ENCODE measurements around the gene KRT31. TPM values are rescaled to one million over a fixed set of nuclear protein-coding genes. Genes with fewer than 3 reads are reported as not detected.

The KRT31 gene
- total RNA-seq, 1 experiment from 2014 or later = not detected

GRCh38 chr17:41444640-41445039, 47.2 kb upstream of the KRT31 start:
- POLR2A ChIA-PET = no interaction called here
- intact Hi-C loops (cut with micrococcal nuclease) = no loop called here
- no TSS peak for BruUV-seq (replicated peaks)

GRCh38 chr17:41444186-41444585, 46.8 kb upstream of the KRT31 start:
- POLR2A ChIA-PET = no interaction called here

More at GRCh38 chr17:41444640-41445039, 47.2 kb upstream of the KRT31 start:
- Histone ChIP-seq H3K27ac (ENCODE audit: low read depth, low read length) (no peak overlapping the region), H3K9ac (ENCODE audit: low read length) (no peak overlapping the region), H3K9me2 (ENCODE audit: insufficient read depth) (no peaks in the 10 kb centered on the region), H3K4me2 (ENCODE audit: low read length) (no peak overlapping the region), H3K36me3 (ENCODE audit: control insufficient read depth in 1 of 2, insufficient read depth in 2 of 2, low read length in 2 of 2) (no peaks in the 10 kb centered on the region), H3K4me3 (replicated peaks in 1 of 2; ENCODE audit: low read depth in 1 of 2, low read length in 2 of 2) (no peak overlapping the region), H2AFZ (ENCODE audit: low read depth, low read length, poor library complexity, severe bottlenecking) (no peak overlapping the region), H4K20me1 (ENCODE audit: insufficient read depth) (no peaks in the 10 kb centered on the region), H3K9me3 (ENCODE audit: control insufficient read depth in 1 of 2, insufficient read depth in 1 of 2, low read depth in 1 of 2, low read length in 2 of 2) (no peaks in the 10 kb centered on the region), H3K27me3 (ENCODE audit: insufficient read depth, low read length) (no peaks in the 10 kb centered on the region), H3K4me1 (ENCODE audit: control insufficient read depth in 1 of 2, insufficient read depth in 2 of 2, low read length in 2 of 2) (peaks cover 0 to 7% of the 10 kb centered on the region in 2 experiments; a peak in 1 of 4 replicates), H3K79me2 (ENCODE audit: insufficient read depth, low read length) (no peaks in the 10 kb centered on the region)
- TF ChIP-seq CBX3 (IDR thresholded peaks at IDR 0.05; ENCODE audit: low read depth) (no peak), SP1 (IDR thresholded peaks at IDR 0.05; ENCODE audit: low read depth) (no peak)
- ChIA-PET RAD21 (ENCODE audit: low non-redundant PET in 1 of 2, low total read pairs in 2 of 2, uncharacterized antibody in 2 of 2, unreplicated experiment in 2 of 2) (no interaction called here), CTCF (no interaction called here)
- ATAC-seq = no peak
- DNase-seq (ENCODE audit: low read depth, low spot score) = no peak

More at GRCh38 chr17:41444186-41444585, 46.8 kb upstream of the KRT31 start:
- no peaks in the 10 kb centered on the region for H3K79me2 ChIP-seq (ENCODE audit: insufficient read depth, low read length)
- ChIA-PET CTCF (no interaction called here), RAD21 (ENCODE audit: low non-redundant PET in 1 of 2, low total read pairs in 2 of 2, uncharacterized antibody in 2 of 2, unreplicated experiment in 2 of 2) (no interaction called here)
- no peaks in the 10 kb centered on the region for H3K9me2 ChIP-seq (ENCODE audit: insufficient read depth)
- no peak overlapping the region for H3K4me3 ChIP-seq (replicated peaks in 1 of 2; ENCODE audit: low read depth in 1 of 2, low read length in 2 of 2)
- no peak overlapping the region for H3K9ac ChIP-seq (ENCODE audit: low read length)
- intact Hi-C loops (cut with micrococcal nuclease) = no loop called here
- no peak overlapping the region for H2AFZ ChIP-seq (ENCODE audit: low read depth, low read length, poor library complexity, severe bottlenecking)
- TF ChIP-seq POLR2AphosphoS5 (IDR thresholded peaks at IDR 0.05; ENCODE audit: low read depth, low read length) (no peak), SP1 (IDR thresholded peaks at IDR 0.05; ENCODE audit: low read depth) (no peak), POLR2A (IDR thresholded peaks at IDR 0.05; ENCODE audit: borderline replicate concordance, extremely low read depth, insufficient read depth, insufficient read length) (no peak), CEBPB (IDR thresholded peaks at IDR 0.05; ENCODE audit: low read depth) (no peak), TCF7L2 (IDR thresholded peaks at IDR 0.05; ENCODE audit: borderline replicate concordance, extremely low read depth, insufficient read depth, insufficient read length) (no peak), ZBTB33 (IDR thresholded peaks at IDR 0.05; ENCODE audit: extremely low read depth, insufficient replicate concordance, low read length) (no peak), REST (IDR thresholded peaks at IDR 0.05; ENCODE audit: low read depth) (no peak), EZH2phosphoT487 (IDR thresholded peaks at IDR 0.05; ENCODE audit: borderline replicate concordance) (no peak)
- H3K36me3 ChIP-seq (ENCODE audit: control insufficient read depth in 1 of 2, insufficient read depth in 2 of 2, low read length in 2 of 2) = no peaks in the 10 kb centered on the region
- H3K9me3 ChIP-seq (ENCODE audit: control insufficient read depth in 1 of 2, insufficient read depth in 1 of 2, low read depth in 1 of 2, low read length in 2 of 2) = no peaks in the 10 kb centered on the region
- H3K4me1 ChIP-seq (ENCODE audit: control insufficient read depth in 1 of 2, insufficient read depth in 2 of 2, low read length in 2 of 2) = peaks cover 0 to 7% of the 10 kb centered on the region in 2 experiments; a peak in 1 of 4 replicates
- DNase-seq (ENCODE audit: low read depth, low spot score) (no peak), ATAC-seq (no peak)
- H3K27me3 ChIP-seq (ENCODE audit: insufficient read depth, low read length) = no peaks in the 10 kb centered on the region
- H4K20me1 ChIP-seq (ENCODE audit: insufficient read depth) = no peaks in the 10 kb centered on the region
- no peak overlapping the region for H3K27ac ChIP-seq (ENCODE audit: low read depth, low read length)
- BruUV-seq (replicated peaks) = no TSS peak
- H3K4me2 ChIP-seq (ENCODE audit: low read length) = no peak overlapping the region

All from HCT116 (cell line).